Neural progenitor cell (in vitro differentiated cells): ENCODE results near the gene TMSB15B. TPM values are rescaled to one million over a fixed set of nuclear protein-coding genes. Genes with fewer than 3 reads are reported as not detected.

Source experiments
- total RNA-seq: library from RNA; depleted of rRNA; stranded (reverse); fragments of >200 nt; gene quantifications from 2 replicates; pipeline ENCODE4 v1.2.3, GENCODE V29; 2015; ENCODE audit warnings: low replicate concordance

TMSB15B gene
- total RNA-seq, 1 donor from 2014 or later, result 47.4 TPM

Other genes with a start within 250 kb of the TMSB15B start
- gene PLP1, start 185.8 kb upstream of the TMSB15B start, total RNA-seq, result 106 and 107 TPM in 2 replicates
- 2.2 and 2.4 TPM in 2 replicates for gene RAB9B, start 130.4 kb upstream of the TMSB15B start, total RNA-seq
- not detected in 2 replicates for gene H2BW1, start 51.1 kb downstream of the TMSB15B start, total RNA-seq
- not detected in 2 replicates for gene H2BW2, start 77.3 kb downstream of the TMSB15B start, total RNA-seq
- 18.8 and 20.6 TPM in 2 replicates for gene TMSB15C, start 113.6 kb downstream of the TMSB15B start, total RNA-seq
- gene ZCCHC18, start 149.9 kb downstream of the TMSB15B start, total RNA-seq, result 4.6 and 5.1 TPM in 2 replicates
- gene SLC25A53, start 194.4 kb downstream of the TMSB15B start, total RNA-seq, result 4.0 and 4.4 TPM in 2 replicates
- 17.9 and 28.8 TPM in 2 replicates for gene FAM199X, start 203.8 kb downstream of the TMSB15B start, total RNA-seq